Endothelial cell (in vitro differentiated cells): ENCODE results near the gene UROC1. TPM values are rescaled to one million over a fixed set of nuclear protein-coding genes. Genes with fewer than 3 reads are reported as not detected.

Experiments used
- DNase-seq: peaks from one replicate; pipeline ENCODE4 v3.0.0; 2021; ENCODE audit warnings: low spot score
- H3K27ac Mint-ChIP-seq: one replicate; pipeline ENCODE4 v1.8.0; 2021; ENCODE audit warnings: mixed read lengths, inconsistent platforms; ENCODE audit not compliant: unreplicated experiment
- H3K27me3 Mint-ChIP-seq: one replicate; pipeline ENCODE4 v1.8.0; 2021; ENCODE audit warnings: mild to moderate bottlenecking, moderate library complexity, mixed read lengths, inconsistent platforms; ENCODE audit not compliant: unreplicated experiment
- H3K36me3 Mint-ChIP-seq: one replicate; pipeline ENCODE4 v1.8.0; 2021; ENCODE audit warnings: mild to moderate bottlenecking, low read depth, mixed read lengths, inconsistent platforms; ENCODE audit not compliant: unreplicated experiment
- H3K4me1 Mint-ChIP-seq: one replicate; pipeline ENCODE4 v1.8.0; 2021; ENCODE audit warnings: mild to moderate bottlenecking, mixed read lengths, inconsistent platforms; ENCODE audit not compliant: unreplicated experiment
- H3K4me3 Mint-ChIP-seq: one replicate; pipeline ENCODE4 v1.8.0; 2021; ENCODE audit warnings: mild to moderate bottlenecking, mixed read lengths, inconsistent platforms; ENCODE audit not compliant: unreplicated experiment
- H3K9me3 Mint-ChIP-seq: one replicate; pipeline ENCODE4 v1.8.0; 2021; ENCODE audit warnings: mixed read lengths, inconsistent platforms; ENCODE audit not compliant: unreplicated experiment
- total RNA-seq: library from RNA; stranded (reverse); fragmentation: NEBNext Ultra II Directional; extraction: Animal tissue kit (Norgen Biotek cat#: 25700); gene quantifications from one replicate; pipeline ENCODE4 v1.2.1, GENCODE V29; 2021; ENCODE audit not compliant: unreplicated experiment
- TF ChIP-seq, protein P1 (sequence below): fragments of 200-600 bp; sonication (generic); IDR thresholded peaks from one replicate; pipeline ENCODE4 v1.5.0; 2021; ENCODE audit warnings: antibody characterized with exemption; ENCODE audit not compliant: unreplicated experiment

UROC1 gene
- total RNA-seq, 1 donor from 2014 or later: not detected

GRCh38 chr3:126527455-126528211, 10.1 kb upstream of the UROC1 start:
- TF ChIP-seq, protein P1, sequence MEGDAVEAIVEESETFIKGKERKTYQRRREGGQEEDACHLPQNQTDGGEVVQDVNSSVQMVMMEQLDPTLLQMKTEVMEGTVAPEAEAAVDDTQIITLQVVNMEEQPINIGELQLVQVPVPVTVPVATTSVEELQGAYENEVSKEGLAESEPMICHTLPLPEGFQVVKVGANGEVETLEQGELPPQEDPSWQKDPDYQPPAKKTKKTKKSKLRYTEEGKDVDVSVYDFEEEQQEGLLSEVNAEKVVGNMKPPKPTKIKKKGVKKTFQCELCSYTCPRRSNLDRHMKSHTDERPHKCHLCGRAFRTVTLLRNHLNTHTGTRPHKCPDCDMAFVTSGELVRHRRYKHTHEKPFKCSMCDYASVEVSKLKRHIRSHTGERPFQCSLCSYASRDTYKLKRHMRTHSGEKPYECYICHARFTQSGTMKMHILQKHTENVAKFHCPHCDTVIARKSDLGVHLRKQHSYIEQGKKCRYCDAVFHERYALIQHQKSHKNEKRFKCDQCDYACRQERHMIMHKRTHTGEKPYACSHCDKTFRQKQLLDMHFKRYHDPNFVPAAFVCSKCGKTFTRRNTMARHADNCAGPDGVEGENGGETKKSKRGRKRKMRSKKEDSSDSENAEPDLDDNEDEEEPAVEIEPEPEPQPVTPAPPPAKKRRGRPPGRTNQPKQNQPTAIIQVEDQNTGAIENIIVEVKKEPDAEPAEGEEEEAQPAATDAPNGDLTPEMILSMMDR: no peak
- H3K4me1 Mint-ChIP-seq: peaks cover 8% of the 10 kb centered on the region
- H3K36me3 Mint-ChIP-seq: peaks cover 4% of the 10 kb centered on the region
- H3K27ac Mint-ChIP-seq: no peak overlapping the region
- H3K9me3 Mint-ChIP-seq: no peaks in the 10 kb centered on the region
- no peak for DNase-seq
- H3K4me3 Mint-ChIP-seq: no peak overlapping the region
- H3K27me3 Mint-ChIP-seq: peaks cover 6% of the 10 kb centered on the region

GRCh38 chr3:126527006-126527405, 9.4 kb upstream of the UROC1 start:
- TF ChIP-seq, protein P1: no peak
- no peak for DNase-seq
- Mint-ChIP-seq H3K4me3 (no peak overlapping the region), H3K4me1 (peaks cover 8% of the 10 kb centered on the region), H3K9me3 (no peaks in the 10 kb centered on the region), H3K27ac (no peak overlapping the region), H3K36me3 (peaks cover 4% of the 10 kb centered on the region), H3K27me3 (peaks cover 6% of the 10 kb centered on the region)

GRCh38 chr3:126526668-126527005, 9.1 kb upstream of the UROC1 start:
- H3K4me3 Mint-ChIP-seq: no peak overlapping the region
- H3K27ac Mint-ChIP-seq: no peak overlapping the region
- no peak for DNase-seq
- no peaks in the 10 kb centered on the region for H3K9me3 Mint-ChIP-seq
- peaks cover 8% of the 10 kb centered on the region for H3K4me1 Mint-ChIP-seq
- TF ChIP-seq, protein P1: no peak
- peaks cover 4% of the 10 kb centered on the region for H3K36me3 Mint-ChIP-seq
- H3K27me3 Mint-ChIP-seq: peaks cover 6% of the 10 kb centered on the region

DNA sequence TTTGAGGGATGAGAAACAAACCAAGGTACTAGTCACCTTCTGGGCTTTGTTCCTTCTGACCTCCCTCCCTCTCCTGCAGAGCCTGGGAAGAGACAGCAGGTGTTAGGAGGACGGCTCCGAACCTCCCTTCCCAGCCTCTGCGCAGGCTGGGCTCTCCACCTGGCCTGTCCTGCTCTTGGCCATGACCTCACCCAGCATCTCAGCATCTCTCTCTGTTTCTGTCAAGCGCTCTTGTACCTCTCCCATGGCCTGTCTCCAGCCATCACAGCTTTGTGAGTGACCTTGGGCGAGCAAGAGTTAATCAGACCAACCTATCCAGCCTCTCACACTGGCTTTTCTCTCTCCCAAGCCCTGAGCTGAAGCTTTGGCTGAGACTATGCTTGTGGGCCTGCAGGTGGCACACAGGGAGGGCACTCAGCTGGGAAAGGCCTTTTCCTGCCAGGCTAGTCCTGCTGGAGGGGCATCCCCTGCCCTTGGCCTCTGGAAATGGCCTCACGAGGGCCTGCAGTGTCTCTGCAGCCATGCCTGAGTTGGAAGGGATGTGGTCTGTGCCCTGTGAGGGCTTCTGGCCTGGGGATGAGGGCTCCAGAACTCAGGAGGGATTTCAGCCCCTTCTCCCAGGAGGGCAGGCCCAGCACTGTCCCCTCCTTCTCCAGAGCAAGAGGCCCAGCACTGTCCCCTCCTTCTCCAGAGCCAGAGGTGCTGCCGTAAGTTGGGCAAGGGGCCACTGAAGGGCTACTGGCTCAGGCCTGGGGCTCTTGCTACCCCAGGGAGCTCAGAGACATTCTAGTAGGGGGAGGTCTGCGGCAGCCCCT, 8.5 kb upstream of the UROC1 start:
- Mint-ChIP-seq H3K27me3 (peaks cover 6% of the 10 kb centered on the region), H3K36me3 (peaks cover 4% of the 10 kb centered on the region), H3K4me3 (no peak overlapping the region), H3K4me1 (peaks cover 8% of the 10 kb centered on the region), H3K9me3 (no peaks in the 10 kb centered on the region), H3K27ac (no peak overlapping the region)
- no peak for DNase-seq
- TF ChIP-seq, protein P1: no peak
